ENCODE results near the gene RASAL3. TPM values are rescaled to one million over a fixed set of nuclear protein-coding genes. Genes with fewer than 3 reads are reported as not detected.

Gene RASAL3
- polyA plus RNA-seq, 2 of the 4 experiments (the other 2 are of a cell fraction), result not detected

GRCh38 chr19:15427991-15428471, 36.3 kb downstream of the RASAL3 start:
- ATAC-seq, result no peak

GRCh38 chr19:15427350-15427700, 37.0 kb downstream of the RASAL3 start:
- no peak overlapping the region for H3K4me3 ChIP-seq
- no peak for FAIRE-seq
- POLR2A ChIA-PET, result no interaction called here
- H3K4me1 ChIP-seq, result peaks cover 11% of the 10 kb centered on the region; the same call in 1 of the 3 replicates
- ATAC-seq, result no peak
- CTCF ChIA-PET, result no interaction called here
- TF ChIP-seq MYC (IDR thresholded peaks at IDR 0.05; ENCODE audit: borderline replicate concordance, low read length) (no peak), HEYL (CRISPR knock-in tag; IDR thresholded peaks at IDR 0.05) (no peak), TP53 (CRISPR knock-in tag; IDR thresholded peaks at IDR 0.05) (no peak)
- 94% methylated on average over 10 of the region's 25 CpGs for WGBS (ENCODE audit: missing lambda C conversion rate)
- H3K4me2 ChIP-seq, result no peak overlapping the region
- peaks cover 8% of the 10 kb centered on the region; the same call in 1 of the 3 replicates for H3K9me3 ChIP-seq
- H3K27ac ChIP-seq, result no peak overlapping the region
- DNase-seq (ENCODE audit: low read depth in 1 of 2, low spot score in 1 of 2), result no peak

More at GRCh38 chr19:15427991-15428471, 36.3 kb downstream of the RASAL3 start:
- 95% methylated on average over 24 of the region's 35 CpGs for WGBS (ENCODE audit: missing lambda C conversion rate)
- peaks cover 8% of the 10 kb centered on the region; the same call in 1 of the 3 replicates for H3K9me3 ChIP-seq
- peaks cover 11% of the 10 kb centered on the region; the same call in 1 of the 3 replicates for H3K4me1 ChIP-seq
- H3K4me2 ChIP-seq, result no peak overlapping the region
- no peak overlapping the region for H3K27ac ChIP-seq
- ChIA-PET CTCF (interaction anchor here (1.1 kb wide), 1 partner anchor 9 kb away, joined by 4 read pairs; the partner anchor contains the start of gene AKAP8L), POLR2A (no interaction called here)
- FAIRE-seq (no peak), DNase-seq (ENCODE audit: low read depth in 1 of 2, low spot score in 1 of 2) (no peak)
- no peak overlapping the region for H3K4me3 ChIP-seq
- no peak for TF ChIP-seq ATOH8 (CRISPR knock-in tag; IDR thresholded peaks at IDR 0.05; ENCODE audit: low read depth)
- TF ChIP-seq TFCP2L1 (CRISPR knock-in tag; IDR thresholded peaks at IDR 0.05), result no peak
- no peak for TF ChIP-seq GATA3 (IDR thresholded peaks at IDR 0.05; ENCODE audit: borderline replicate concordance)
- no peak for TF ChIP-seq JUNB (IDR thresholded peaks at IDR 0.05)
- no peak for TF ChIP-seq ELK1 (IDR thresholded peaks at IDR 0.05; ENCODE audit: low read depth, low read length)
- TF ChIP-seq KDM5A (IDR thresholded peaks at IDR 0.05), result no peak
- no peak for TF ChIP-seq POLR2A (IDR thresholded peaks at IDR 0.05; ENCODE audit: low read length)
- TF ChIP-seq HMGXB4 (CRISPR knock-in tag; IDR thresholded peaks at IDR 0.05; ENCODE audit: borderline replicate concordance), result no peak
- no peak for TF ChIP-seq SMC3 (IDR thresholded peaks at IDR 0.05)
- TF ChIP-seq ZNF302 (CRISPR knock-in tag; IDR thresholded peaks at IDR 0.05), result no peak
- no peak for TF ChIP-seq BHLHE40 (IDR thresholded peaks at IDR 0.05; ENCODE audit: low read depth, low read length)
- TF ChIP-seq PHF8 (IDR thresholded peaks at IDR 0.05; ENCODE audit: borderline replicate concordance, low read depth), result no peak
- no peak for TF ChIP-seq ZFP36 (IDR thresholded peaks at IDR 0.05; ENCODE audit: borderline replicate concordance, partially characterized antibody)
- TF ChIP-seq NPAS2 (CRISPR knock-in tag; IDR thresholded peaks at IDR 0.05; ENCODE audit: borderline replicate concordance), result no peak
- no peak for TF ChIP-seq EP300 (IDR thresholded peaks at IDR 0.05)
- TF ChIP-seq RAD21 (conservative IDR thresholded peaks at IDR 0.05 in 1 of 2, IDR thresholded peaks at IDR 0.05 in 1 of 2), result no peak
